IMR-90 (cell line): ENCODE measurements around the gene RBM8A.

Experiments
- BHLHE40 ChIP-seq: fragments of 150-350 bp; IDR thresholded peaks from 2 replicates; pipeline ENCODE4 v1.6.1; 2016; ENCODE audit warnings: mild to moderate bottlenecking, low read depth, low read length
- CEBPB ChIP-seq: IDR thresholded peaks from 2 replicates; pipeline ENCODE4 v1.6.1; 2012; ENCODE audit warnings: low read depth, low read length, improper control_type of control experiment
- CTCF ChIP-seq: conservative IDR thresholded peaks from 2 replicates; pipeline ENCODE4 v1.5.1; 2012; ENCODE audit warnings: mild to moderate bottlenecking, low read depth, low read length, improper control_type of control experiment
- FOS ChIP-seq: fragments of 150-350 bp; IDR thresholded peaks from 2 replicates; pipeline ENCODE4 v1.6.1; 2016; ENCODE audit warnings: low read depth, low read length
- MAFK ChIP-seq: IDR thresholded peaks from 2 replicates; pipeline ENCODE4 v1.6.1; 2012; ENCODE audit warnings: low read depth, low read length, improper control_type of control experiment
- MAZ ChIP-seq: IDR thresholded peaks from 2 replicates; pipeline ENCODE4 v1.6.1; 2012; ENCODE audit warnings: low read depth, mild to moderate bottlenecking, low read length, improper control_type of control experiment, moderate library complexity, borderline replicate concordance
- MXI1 ChIP-seq: IDR thresholded peaks from 2 replicates; pipeline ENCODE4 v1.6.1; 2012; ENCODE audit warnings: low read depth, mild to moderate bottlenecking, low read length, moderate library complexity, borderline replicate concordance
- NFE2L2 ChIP-seq: fragments of 150-350 bp; IDR thresholded peaks from 2 replicates; pipeline ENCODE4 v1.6.1; 2016; ENCODE audit warnings: low read depth, mild to moderate bottlenecking, low read length
- POLR2A ChIP-seq: IDR thresholded peaks from 2 replicates; pipeline ENCODE4 v1.6.1; 2012; ENCODE audit warnings: mild to moderate bottlenecking, low read depth, low read length
- RAD21 ChIP-seq: IDR thresholded peaks from 2 replicates; pipeline ENCODE4 v1.6.1; 2012; ENCODE audit warnings: low read length, improper control_type of control experiment
- RCOR1 ChIP-seq: IDR thresholded peaks from 2 replicates; pipeline ENCODE4 v1.6.1; 2012; ENCODE audit warnings: mild to moderate bottlenecking, low read length, improper control_type of control experiment; ENCODE audit not compliant: insufficient replicate concordance

- TF ChIP-seq RCOR1 (no peak), CTCF (peak; percentile 62), MAZ (peak; percentile 15; the same call in 1 of the 2 replicates), MXI1 (no peak; the same call in 1 of the 2 replicates), NFE2L2 (no peak), CEBPB (peak; percentile 42; the same call in 1 of the 2 replicates), FOS (no peak), RAD21 (no peak), MAFK (no peak), POLR2A (peak; percentile 97), BHLHE40 (no peak; the same call in 1 of the 2 replicates)
Observed at GRCh38 chr1:145927063-145927886, at the start of gene RBM8A.
